Measurements from ENCODE around the gene KIF21B.

The KIF21B gene

DNA sequence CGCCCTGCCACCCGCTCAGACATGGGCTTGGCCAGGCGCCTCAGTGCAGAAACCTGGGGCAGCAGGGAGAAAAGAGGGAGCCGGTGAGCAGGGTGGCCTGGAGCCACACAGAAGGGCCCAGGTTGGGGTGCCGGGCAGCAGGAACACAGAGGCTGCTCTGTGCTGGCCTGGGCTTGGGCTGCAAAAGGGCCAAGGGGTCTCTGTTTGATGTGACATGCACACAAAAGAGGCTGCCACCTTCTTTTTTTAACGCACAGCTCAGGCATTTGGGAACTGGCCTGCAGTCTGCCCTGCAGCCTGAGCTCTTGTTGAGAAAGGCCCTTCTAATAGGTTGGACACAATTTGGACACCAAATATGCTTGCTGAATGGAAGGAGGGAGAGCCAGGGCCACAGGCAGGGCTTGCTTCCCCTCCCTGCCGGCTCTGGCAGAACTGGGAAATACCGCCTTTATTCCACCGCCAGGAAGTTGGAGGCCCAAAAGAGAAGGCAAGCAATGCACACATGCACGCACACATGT is 32.4 kb downstream of the KIF21B start:
- no peak for DNase-seq (ENCODE audit: low read depth)

DNA sequence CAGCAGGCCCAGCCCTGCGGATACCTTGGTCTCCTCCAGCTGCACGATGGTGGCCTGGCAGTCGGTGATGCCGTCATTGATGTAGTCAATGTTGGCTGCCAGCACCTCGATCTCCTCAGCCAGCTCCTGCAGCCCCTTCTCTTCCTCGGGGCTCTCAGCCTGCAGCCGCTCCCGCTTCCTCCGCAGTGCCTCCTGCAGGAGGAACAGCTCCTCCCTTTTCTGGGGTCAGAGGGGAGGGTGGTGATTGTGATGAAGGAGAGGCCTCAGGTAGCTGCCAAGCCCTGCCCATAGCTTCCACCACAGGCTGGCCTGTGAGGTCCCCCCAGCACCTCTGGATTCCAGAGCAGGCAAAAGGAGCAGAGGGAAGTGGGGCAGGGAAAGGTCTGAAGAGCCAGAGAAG is 33.4 kb downstream of the KIF21B start:
- DNase-seq (ENCODE audit: low read depth) = no peak

DNA sequence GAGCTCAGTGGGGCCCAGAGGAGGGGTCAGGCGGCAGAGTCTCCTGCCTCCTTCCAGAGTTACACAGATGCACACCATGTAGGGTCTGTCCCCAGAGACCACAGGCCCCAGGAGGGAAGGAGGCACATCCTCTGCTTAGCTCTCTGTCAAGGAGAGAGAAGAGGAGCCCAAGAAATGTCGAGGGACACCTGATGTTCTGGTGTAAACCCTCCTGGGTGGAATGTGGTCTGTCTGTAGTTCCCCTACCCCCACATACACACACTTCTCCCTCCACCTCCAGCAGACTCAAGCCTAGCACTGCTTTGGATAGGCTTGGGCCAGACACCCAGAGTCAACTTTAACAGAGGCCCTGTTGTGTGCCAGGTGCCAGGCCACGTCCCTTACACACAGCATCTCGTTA is 34.2 kb downstream of the KIF21B start:
- no peak for DNase-seq (ENCODE audit: low read depth)

DNA sequence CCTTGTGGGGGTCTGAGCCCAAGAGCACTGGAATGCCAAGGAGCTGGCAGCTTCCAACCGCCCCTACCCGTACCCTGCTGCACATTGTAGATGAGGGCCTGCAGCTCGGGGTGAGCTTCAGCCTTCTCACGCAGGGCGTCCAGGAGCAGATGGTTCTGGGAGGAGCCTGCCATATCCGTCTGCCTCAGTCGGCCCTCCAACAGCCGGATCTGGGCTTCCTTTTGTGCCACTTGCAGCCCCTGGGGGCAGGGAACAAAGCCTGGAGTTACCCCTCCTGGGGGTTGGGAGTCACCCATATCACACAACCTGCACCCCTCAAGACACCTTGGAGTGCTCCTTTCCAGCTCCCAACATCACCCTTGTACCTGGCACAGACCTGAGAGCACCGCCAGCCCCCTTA is 34.8 kb downstream of the KIF21B start:
- DNase-seq (ENCODE audit: low read depth) = no peak

DNA sequence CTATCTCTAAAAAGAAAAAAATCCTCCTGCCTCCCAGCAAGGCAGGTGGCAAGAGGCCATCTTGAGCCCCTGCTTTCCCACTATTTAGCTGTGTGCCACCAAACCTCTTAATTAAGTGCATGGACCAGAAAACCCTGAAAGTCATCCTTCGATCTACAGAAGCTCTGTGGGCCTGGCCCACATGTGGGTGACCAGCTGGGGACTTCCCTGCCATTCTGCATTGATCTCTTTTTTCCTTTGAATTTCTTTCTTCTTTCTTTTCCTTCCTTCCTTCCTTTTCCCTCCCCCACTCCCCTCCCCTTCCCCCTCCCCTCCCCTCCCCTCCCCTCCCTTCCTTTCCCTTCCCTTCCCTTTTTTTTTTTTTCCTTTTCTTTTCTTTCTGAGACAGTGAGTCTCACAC is 38.0 kb downstream of the KIF21B start:
- DNase-seq (ENCODE audit: low read depth) = no peak

DNA sequence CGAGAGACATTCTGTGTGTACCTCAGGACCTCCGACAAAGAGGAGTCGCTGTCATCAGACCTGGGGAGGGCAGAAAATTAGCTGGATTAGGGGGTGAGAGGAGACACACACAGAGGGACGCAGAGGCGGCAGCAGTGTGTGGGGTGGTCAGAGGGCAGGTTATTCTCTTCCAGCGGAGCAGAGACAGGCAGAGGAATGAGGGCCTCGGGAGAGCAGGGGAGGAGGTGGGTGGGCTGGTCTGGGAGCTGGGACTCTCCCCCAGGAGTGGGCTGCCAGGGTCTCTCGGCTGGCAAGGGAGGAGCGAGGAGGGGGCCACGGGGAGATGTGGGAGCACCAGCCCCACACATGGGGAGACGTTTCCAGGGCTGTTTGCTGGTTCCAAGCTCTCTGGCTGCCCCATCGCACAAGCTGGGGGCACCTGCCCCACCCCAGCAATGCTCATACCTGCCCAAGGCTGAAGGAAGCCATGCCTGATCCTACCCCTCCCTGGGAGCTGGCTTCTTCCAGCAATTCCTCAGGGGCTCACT is 40.4 kb downstream of the KIF21B start:
- DNase-seq (ENCODE audit: low read depth) = no peak

DNA sequence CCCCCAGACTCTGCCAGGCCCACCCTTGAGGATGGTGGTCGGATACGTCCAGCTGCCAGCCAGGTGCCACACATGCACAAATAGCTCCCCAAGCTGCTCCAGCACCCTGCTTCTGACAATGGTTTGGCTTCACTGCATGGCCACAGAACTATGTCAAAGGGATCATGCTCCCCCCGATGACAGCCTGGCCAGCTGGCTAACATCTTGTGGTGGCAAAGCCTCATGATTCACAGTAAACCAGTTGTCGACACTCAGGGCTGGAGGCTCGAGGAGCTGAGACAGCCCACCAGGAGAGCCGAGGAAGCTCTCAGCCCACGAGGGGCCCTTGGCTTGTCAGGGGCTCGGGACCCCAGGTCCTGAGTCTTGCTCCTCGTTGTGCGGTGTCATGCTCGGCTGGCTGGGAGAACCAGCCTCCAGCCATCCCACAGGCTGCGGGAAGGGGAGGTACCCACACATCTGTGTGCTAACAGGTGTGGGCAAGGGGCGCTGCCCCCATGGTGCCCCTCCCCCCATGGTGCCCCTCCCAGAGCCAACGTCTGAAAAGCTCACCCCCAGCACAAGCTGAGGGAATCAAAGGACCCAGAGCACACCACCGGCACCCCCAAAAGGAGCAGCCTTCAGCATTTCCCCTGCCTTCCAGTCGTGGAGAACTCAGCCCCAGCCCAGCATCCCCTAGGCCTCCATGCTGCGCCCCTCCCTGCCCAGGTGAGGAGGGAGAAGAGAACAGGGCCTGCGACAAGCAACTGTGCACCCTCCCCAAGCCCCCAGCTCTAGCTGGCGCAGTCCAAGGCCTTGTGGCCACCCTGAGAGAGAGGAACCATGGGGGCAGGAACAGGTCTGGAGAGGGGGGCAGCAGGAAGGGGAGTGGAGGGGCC is 41.2 kb downstream of the KIF21B start:
- DNase-seq (ENCODE audit: low read depth) = peak; percentile 8

DNA sequence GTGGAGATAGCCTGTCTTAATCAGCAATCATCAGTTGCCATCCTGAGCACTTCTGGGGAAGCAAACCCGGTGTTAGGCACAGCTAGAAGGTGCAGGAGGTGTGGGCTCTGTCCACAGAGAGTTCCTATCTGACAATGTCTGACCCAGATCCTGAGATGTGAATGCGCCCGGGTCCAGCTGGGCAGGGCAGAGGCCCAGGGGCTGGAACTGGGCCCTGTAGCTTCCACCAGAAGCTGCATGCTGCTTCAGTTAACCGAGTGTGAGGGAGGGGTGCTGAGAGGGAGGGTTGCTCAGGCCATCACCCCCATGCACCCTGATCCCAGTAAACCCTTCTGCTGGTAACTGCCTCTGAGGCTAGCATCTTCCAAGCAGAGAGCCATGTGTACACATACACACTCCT is 42.2 kb downstream of the KIF21B start:
- no peak for DNase-seq (ENCODE audit: low read depth)

DNA sequence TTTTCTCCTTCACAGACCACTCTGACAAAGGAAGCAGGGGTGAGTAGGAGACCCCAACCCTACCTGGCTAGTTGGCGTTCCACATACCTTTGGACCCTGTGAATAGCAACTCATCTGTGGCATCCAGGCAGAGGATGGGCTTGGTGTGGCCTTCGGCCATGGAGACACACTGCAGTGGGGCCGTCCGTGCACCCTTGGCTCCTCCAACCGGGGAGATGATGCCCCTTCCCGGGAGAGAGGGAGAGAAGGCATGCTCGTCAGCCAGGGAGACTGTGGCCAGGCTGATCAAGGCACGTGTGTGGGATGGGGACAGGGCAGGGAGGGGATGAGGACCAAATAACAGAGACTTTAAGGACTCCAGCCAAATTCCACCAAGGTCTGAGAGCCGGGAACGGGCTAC is 42.6 kb downstream of the KIF21B start:
- DNase-seq (ENCODE audit: low read depth) = no peak

DNA sequence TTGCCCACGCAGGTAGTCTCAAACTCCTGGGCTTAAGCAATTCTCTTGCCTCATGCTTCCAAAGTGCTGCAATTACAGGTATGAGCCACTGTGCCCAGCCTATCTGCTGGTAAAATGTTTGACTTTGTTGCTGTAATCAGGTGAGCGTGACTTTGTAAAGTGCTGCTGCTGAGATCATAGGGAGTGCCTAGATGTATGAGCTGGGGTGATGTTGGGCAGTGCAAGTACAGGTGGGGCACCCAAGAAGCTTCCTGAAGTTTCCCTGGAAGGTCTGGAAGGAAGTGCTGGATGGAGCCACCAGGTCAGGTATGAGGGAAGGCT is 43.1 kb downstream of the KIF21B start:
- DNase-seq (ENCODE audit: low read depth) = no peak

DNA sequence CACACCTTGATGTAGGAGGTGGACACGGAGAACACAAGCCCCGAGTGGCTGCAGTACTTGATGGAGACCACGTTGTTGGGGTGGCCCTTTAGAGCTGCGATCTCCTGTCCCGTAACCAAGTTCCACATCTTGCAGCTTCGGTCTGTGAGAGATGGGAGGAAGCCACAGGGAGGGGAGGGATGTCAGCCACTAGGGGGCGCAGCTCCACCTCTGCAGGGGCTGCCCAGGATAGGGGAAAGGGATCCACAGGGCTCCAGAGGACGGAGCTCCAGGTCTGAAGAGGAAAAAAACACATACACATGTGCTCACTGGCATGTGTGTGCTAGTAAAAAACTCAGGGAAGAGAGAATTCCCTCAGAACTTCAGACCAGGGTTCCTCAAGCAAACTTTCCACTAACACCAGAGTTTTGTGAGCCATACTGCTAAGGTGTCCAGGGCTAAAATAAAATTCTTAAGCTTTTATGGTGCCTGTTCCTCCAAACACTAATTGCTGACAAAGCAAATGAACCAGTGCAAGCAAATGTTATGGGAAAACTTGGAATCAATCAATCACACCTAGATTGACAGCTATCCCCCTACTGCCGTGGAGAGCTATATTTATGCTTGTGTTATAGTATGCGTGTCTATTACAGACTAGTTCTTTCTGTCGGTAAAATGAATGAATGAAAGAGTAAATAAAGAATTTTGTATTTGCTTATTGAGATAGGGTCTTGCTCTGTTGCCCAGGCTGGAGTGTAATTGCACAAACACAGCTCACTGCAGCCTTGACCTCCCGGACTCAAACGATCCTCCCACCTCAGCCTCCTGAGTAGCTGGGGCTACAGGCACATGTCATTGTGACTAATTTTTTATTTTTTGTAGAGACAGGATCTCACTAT is 43.7 kb downstream of the KIF21B start:
- DNase-seq (ENCODE audit: low read depth) = peak; percentile 14

DNA sequence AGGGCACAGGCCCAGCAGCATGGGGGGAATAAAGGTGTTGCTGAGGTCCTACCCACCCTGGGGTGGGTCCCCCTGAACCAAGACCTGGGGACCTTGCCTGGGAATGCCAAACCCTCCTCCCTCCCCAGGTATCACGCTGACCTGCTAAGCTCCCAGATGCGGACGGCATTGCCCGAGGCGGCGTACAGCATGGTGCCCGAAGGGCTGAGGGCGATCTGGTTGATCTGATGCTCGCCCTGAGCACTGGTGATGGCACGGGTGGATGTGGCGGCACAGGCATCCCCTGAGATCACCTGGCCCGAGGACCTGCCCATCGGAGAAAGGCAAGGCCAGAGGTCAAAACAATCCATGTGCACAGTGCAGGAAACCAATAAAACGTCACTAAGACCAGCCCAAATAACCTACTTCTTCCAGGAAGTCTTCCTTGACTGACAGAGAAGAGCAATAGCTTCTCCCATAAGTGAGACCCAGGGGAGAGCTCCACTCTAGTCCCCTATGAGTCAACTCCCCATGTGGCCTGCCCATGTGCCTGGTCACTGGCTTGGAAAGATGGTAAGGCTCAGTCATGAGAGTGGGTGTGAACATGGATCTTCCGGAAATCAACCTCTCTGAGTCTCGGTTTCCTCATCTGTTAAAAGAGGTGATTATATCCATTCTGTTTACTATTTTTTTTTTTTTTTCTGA is 46.3 kb downstream of the KIF21B start:
- no peak for DNase-seq (ENCODE audit: low read depth)

DNA sequence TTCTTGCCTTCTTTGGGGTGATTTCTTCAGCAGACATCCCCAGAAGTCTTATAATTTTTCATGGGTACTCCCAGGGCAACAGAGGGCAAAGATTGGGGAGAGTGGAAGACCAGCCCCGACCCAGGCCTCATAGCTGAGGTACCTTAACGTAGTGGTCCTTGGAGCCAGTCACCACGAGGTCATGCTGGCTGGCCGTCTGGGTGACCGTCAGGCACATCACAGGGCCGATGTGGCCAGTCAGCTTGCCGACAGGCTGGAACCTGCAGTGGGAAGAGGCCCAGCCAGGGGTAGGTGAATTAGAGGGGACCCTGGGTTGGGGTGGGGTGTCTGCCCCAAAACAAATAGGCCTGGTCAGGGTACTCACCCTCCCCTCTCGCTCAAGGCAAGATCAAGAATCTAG is 46.9 kb downstream of the KIF21B start:
- DNase-seq (ENCODE audit: low read depth) = no peak

DNA sequence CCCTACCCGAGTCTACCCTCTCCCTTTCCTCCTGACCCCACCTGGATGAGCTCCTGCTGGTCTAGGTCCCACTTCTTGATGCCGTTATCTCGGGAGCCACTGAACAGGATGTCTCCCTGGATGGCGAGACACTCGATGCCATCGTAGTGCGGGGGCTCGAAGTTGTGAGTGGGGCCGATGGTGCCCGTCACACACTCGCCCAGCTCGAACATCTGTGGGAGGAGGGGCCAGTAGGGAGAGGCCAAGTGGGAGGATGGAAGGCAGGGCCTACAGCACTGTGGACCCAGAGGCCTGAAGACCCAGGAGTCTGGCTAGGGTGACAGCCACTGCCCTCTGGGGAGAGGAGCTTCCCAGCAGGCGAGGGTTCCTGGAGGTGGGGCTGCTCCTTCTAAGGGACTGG is 48.1 kb downstream of the KIF21B start:
- no peak for DNase-seq (ENCODE audit: low read depth)

DNA sequence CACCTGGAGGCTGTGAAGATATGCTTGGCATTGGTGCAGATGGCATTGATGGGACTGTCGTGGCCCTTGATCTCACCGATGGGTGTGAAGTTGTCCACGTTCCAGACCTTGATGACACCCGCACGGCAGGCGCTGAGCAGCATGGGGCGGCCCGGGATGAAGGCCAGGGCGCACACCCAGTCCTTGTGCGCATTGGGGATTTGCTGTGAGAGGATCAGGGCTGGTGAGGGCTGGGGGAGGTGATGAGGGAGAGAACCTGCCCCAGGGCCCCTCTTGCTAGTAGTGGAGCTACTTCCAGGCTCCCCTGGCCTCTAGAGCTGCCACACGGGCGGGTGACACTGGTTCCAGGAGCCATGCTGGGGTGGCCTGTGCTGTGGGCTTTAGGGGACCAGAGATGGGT is 48.8 kb downstream of the KIF21B start:
- DNase-seq (ENCODE audit: low read depth) = no peak

DNA sequence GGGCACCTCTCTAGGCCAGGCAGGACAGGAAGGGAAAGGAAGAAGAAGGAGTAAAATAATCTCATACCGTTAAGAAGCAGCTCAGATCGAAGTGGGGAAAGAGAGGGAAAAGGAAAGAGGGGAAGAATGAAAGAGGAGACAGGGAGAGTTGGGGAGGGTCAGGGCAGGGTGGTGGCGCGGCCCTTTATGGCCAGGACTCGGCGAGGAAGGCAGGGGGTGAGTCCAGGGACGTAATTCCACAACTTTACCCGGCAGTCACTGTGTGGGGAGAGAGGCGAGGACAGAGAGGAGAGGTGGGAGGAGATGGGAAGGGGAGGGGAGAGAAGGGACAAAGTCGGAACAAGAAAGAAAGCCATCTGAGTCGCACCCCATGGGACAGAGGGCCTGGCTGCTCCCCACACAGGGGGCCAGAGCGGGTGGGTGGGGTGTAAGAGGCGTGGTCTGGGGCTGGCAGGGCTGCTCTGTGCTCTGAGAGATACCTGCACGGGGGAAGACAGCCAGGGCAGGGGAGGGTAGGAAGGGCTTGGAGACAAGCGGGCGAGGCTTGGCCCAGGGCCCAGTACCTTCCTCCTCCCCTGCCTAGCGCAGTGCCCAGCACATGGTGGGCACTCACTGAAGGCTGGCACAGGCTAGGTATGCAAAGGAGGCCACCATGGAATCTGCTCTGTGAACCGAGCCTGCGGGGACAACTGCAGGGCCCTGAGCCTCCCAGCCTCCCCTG is 49.4 kb downstream of the KIF21B start:
- DNase-seq (ENCODE audit: low read depth) = no peak

DNA sequence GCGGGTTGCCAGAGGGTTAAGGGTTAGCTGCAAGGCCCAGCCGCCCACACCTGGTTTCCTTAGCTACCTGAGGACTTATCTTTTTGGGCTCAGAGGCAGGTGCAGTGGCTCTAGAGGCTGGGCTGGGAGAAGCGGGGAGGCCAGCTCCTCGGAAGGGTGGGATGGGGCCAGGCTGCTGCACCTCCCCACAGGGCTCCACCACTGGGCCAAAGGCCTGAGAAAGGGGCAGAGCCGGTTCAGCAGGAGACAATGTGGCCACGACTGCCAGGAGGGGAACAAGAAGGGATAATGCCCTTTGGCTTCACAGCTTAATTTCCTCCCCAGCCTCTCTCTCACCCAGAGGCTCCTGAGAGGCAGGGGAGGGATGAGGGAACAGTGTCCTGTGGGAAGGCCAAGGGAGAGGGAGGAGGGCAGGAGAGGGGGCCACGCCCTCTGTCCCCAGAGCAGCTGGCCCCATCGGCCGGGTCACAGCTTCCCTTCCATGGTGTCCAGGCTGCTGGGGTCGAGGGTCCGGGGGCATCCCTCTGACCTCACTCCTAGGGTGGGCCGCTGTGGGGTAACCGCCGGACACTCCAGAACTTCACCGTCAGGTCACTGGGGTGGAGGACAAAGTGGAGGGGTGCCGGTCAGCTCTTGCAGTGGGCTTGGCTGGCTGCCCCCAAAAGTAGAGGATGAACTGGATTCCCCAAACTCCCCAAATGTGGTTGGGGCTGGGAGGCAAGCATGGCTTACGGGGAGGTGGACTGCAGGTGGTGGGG is 50.4 kb downstream of the KIF21B start:
- no peak for DNase-seq (ENCODE audit: low read depth)

DNA sequence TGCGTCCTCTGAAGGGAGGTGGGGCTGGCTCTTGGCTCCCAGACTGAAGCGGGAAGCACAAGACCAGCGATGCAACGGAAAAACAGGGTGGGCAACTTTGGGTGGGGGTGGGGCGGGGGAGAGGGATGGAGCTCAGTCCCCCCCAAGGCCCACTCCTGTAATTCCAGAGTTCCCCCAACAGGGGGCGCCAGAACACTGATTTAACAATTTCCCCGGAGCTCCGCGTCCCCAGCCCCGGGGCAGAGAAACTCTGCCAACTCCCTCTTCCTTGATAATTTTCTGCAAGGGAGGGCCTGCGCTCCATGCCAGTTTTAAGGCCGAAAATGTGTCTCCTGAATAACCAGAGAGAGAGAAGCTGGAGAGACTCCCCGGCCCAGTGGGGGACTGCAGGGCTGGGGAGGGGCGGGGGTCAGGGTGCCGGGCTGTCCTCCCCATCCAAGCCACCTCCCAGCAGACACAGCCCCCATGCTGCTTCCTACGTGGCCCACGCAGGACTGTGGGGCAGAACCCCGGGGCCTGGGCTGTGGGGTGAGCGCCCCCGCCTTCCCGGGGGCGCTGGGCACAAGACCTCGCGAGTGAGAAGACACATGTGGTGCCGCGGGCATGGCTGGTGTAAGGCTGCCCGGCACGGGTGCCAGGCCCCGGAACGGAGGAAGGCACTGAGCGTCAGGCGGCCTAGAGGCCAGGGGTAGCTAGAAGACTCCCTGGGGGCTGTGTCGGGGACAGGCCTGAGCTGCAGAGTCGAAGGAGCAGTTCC is 51.4 kb downstream of the KIF21B start:
- peak; percentile 37 for DNase-seq (ENCODE audit: low read depth)

DNA sequence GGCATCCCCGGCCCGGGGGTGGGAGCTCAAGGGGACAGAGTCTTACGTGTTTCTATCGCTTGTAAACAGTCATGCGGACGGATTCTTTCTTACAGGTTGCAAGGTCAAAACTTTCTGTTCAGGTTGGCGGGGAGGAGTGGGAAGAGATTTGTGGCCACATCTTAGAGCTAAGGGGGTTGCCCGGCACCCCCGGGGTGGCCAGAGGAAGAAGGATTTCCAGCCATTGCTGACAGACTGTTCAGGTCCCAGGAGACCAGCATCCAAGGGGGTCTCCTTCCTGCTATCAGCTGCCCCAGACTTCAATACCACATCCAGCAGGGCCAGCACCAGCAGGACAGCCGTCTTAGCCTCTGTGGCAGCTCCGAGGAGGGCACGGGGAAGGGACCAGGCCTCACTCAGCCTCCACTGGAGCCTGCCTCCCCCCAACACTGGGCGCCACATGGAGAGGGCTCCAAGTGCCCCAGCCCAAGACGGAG is 52.0 kb downstream of the KIF21B start:
- DNase-seq (ENCODE audit: low read depth) = no peak
